PC-9 (cell line): Measurements from ENCODE around the gene DNAJC16. TPM values are rescaled to one million over a fixed set of nuclear protein-coding genes. Genes with fewer than 3 reads are reported as not detected.

ENCODE experiments used
- BruUV-seq: library from RNA; stranded (reverse); fragments of 400-500 nt; replicated peaks from 2 replicates; lab custom pipeline; 2021; lab: Mats Ljungman, UMichigan
- CTCF ChIA-PET: fragments of 300-600 bp; sonication (Branson Sonifier 250); formaldehyde crosslinking; loops from one replicate; lab custom pipeline; 2022; ENCODE audit warnings: antibody characterized with exemption; lab: Charles Lee
- POLR2A ChIA-PET: fragments of 300-600 bp; sonication (Branson Sonifier 250); formaldehyde crosslinking; loops from one replicate; lab custom pipeline; 2022; ENCODE audit warnings: antibody characterized with exemption; ENCODE audit not compliant: unreplicated experiment; lab: Charles Lee
- DNase-seq, 2 experiments: peaks; one replicate each; pipeline versions ENCODE4 v3.0.0 to v3.0.0-alpha.2; 2015 to 2022; ENCODE audit warnings: mixed read lengths in 1 of 2
- H2AFZ ChIP-seq: fragments of 200-600 bp; sonication (generic); 2 replicates; pipeline ENCODE4 v1.8.1; 2017; ENCODE audit warnings: antibody characterized with exemption
- H3F3A ChIP-seq: fragments of 200-600 bp; sonication (generic); 2 replicates; pipeline ENCODE4 v1.8.1; 2017; ENCODE audit warnings: antibody characterized with exemption, mild to moderate bottlenecking, low read depth; ENCODE audit not compliant: insufficient read depth
- H3K27ac ChIP-seq: fragments of 200-600 bp; sonication (generic); 2 replicates; pipeline ENCODE4 v1.6.1; 2016; ENCODE audit warnings: mixed run types
- H3K27me3 ChIP-seq: fragments of 200-600 bp; sonication (generic); 2 replicates; pipeline ENCODE4 v1.6.1; 2016; ENCODE audit warnings: low read depth, mixed run types; ENCODE audit not compliant: insufficient read depth
- H3K36me3 ChIP-seq: fragments of 200-600 bp; sonication (generic); 2 replicates; pipeline ENCODE4 v1.6.1; 2016; ENCODE audit warnings: low read depth, mixed run types
- H3K4me1 ChIP-seq: fragments of 200-600 bp; sonication (generic); replicated peaks from 2 replicates; pipeline ENCODE4 v1.6.1; 2016; ENCODE audit warnings: mixed run types; ENCODE audit not compliant: insufficient read depth
- H3K4me2 ChIP-seq: fragments of 200-600 bp; sonication (generic); 2 replicates; pipeline ENCODE4 v1.6.1; 2017; ENCODE audit warnings: mixed run types
- H3K4me3 ChIP-seq: fragments of 200-600 bp; sonication (generic); 2 replicates; pipeline ENCODE4 v1.6.1; 2016; ENCODE audit warnings: mixed run types
- H3K79me2 ChIP-seq: fragments of 200-600 bp; sonication (generic); 2 replicates; pipeline ENCODE4 v1.6.1; 2017; ENCODE audit warnings: low read depth, mixed run types
- H3K9me2 ChIP-seq: fragments of 200-600 bp; sonication (generic); 2 replicates; pipeline ENCODE4 v1.8.1; 2017; ENCODE audit warnings: mild to moderate bottlenecking; ENCODE audit not compliant: insufficient read depth
- H3K9me3 ChIP-seq: fragments of 200-600 bp; sonication (generic); 2 replicates; pipeline ENCODE4 v1.8.1; 2016; ENCODE audit warnings: low read depth; ENCODE audit not compliant: insufficient read depth
- H4K20me1 ChIP-seq: fragments of 200-600 bp; sonication (generic); 2 replicates; pipeline ENCODE4 v1.8.1; 2017; ENCODE audit not compliant: insufficient read depth
- CTCF ChIP-seq: fragments of 200-600 bp; sonication (generic); conservative IDR thresholded peaks from 2 replicates; pipeline ENCODE4 v1.6.1; 2017; ENCODE audit warnings: mixed run types, antibody characterized with exemption, mild to moderate bottlenecking, moderate library complexity
- EZH2 ChIP-seq: fragments of 200-600 bp; sonication (generic); IDR thresholded peaks from 2 replicates; pipeline ENCODE4 v1.8.0; 2017; ENCODE audit warnings: antibody characterized with exemption, low read depth
- intact Hi-C: fragments of 100-400 bp; cut with micrococcal nuclease; formaldehyde crosslinking; loops from one replicate; pipeline ENCODE4 v1.10.0; 2022; ENCODE audit not compliant: unreplicated experiment
- total RNA-seq: library from RNA; stranded (reverse); gene quantifications from 2 replicates; pipeline ENCODE4 v1.2.3, GENCODE V29; 2021

DNAJC16 gene
- total RNA-seq, 1 experiment from 2014 or later: 18.8 TPM

DNA sequence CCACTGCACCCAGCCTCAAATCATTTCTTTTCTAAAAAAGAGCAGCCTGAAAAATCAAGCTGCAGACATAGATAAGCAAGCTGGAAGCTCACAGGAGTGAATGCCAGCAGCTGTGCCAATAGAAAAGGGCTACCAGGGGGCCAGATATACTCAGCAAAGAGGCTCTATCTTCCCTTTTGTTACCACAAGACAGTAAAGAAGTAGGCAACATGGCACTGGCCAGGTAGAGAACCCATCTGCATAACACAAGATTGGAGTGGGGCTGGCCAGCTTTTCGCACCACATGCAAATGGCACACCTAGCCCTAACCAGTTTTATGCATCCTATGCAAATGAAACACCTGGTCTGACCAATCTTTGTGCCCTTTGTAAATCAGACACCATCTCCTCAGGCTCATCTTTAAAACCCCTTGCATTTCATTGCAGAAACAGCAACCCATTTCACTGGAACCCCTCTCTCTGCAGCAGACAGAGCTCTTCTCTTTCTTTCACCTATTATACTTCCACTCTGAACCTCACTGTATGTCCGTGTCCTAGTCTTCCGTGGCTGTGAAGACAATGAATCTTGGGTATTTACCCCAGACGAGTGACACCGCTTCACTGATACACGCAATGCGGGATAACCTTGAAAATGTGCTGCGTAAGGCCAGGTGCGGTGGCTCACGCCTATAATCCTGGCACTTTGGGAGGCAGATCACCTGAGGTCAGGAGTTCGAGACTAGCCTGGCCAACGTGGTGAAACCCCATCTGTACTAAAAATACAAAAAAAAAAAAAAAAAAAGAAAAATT, 17.8 kb upstream of the DNAJC16 start:
- intact Hi-C loops: loop anchor here (10.0 kb wide), 1 partner anchor 74 kb away; the partner anchor contains the start of gene CTRC

DNA sequence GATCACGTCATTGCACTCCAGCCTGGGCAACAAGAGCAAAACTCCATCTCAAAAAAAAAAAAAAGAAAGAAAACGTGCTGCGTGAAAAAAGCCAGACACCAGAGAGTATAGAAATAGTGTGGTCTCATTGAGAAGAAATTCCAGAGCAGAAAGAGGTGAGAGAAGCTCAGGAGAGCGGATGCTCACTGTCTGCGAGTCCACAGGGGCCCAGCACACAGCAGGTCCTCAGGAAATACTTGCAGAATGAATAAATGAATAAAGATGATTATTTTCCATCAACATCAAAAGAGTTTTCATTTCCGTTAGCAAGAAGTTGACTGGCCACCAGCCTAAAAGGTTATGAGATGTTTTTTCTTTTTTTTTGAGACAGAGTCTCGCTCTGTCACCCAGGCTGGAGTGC, 17.1 kb upstream of the DNAJC16 start:
- no peak for DNase-seq
- H4K20me1 ChIP-seq: no peaks in the 10 kb centered on the region
- H3K36me3 ChIP-seq: no peaks in the 10 kb centered on the region
- ChIA-PET CTCF (no interaction called here), POLR2A (no interaction called here)
- no peak overlapping the region for H2AFZ ChIP-seq
- no peak overlapping the region for H3K4me2 ChIP-seq
- H3K27ac ChIP-seq: no peak overlapping the region
- no TSS peak for BruUV-seq
- no peaks in the 10 kb centered on the region for H3K79me2 ChIP-seq
- no peaks in the 10 kb centered on the region for H3K27me3 ChIP-seq
- no peaks in the 10 kb centered on the region for H3K9me3 ChIP-seq
- H3K4me3 ChIP-seq: no peak overlapping the region
- H3K4me1 ChIP-seq: no peaks in the 10 kb centered on the region
- H3K9me2 ChIP-seq: no peaks in the 10 kb centered on the region
- TF ChIP-seq EZH2 (no peak), CTCF (no peak)
- intact Hi-C loops: loop anchor here (10.0 kb wide), 1 partner anchor 75 kb away; the partner anchor contains the start of gene CTRC
- no peaks in the 10 kb centered on the region for H3F3A ChIP-seq

More for the DNA sequence above, 17.8 kb upstream of the DNAJC16 start:
- H3F3A ChIP-seq: no peaks in the 10 kb centered on the region
- BruUV-seq: no TSS peak
- H2AFZ ChIP-seq: no peak overlapping the region
- ChIA-PET CTCF (no interaction called here), POLR2A (interaction anchor here (0.5 kb wide), 1 partner anchor 176 kb away, joined by 4 read pairs; no protein-coding TSS in a partner anchor)
- H3K36me3 ChIP-seq: no peaks in the 10 kb centered on the region
- no peak for TF ChIP-seq EZH2
- no peak for TF ChIP-seq CTCF
- H3K4me1 ChIP-seq: no peaks in the 10 kb centered on the region
- no peaks in the 10 kb centered on the region for H3K27me3 ChIP-seq
- H3K9me3 ChIP-seq: no peaks in the 10 kb centered on the region
- no peak overlapping the region for H3K4me3 ChIP-seq
- no peak overlapping the region for H3K4me2 ChIP-seq
- no peaks in the 10 kb centered on the region for H3K9me2 ChIP-seq
- H4K20me1 ChIP-seq: no peaks in the 10 kb centered on the region
- no peak overlapping the region for H3K27ac ChIP-seq
- H3K79me2 ChIP-seq: no peaks in the 10 kb centered on the region
- DNase-seq: no peak

DNA sequence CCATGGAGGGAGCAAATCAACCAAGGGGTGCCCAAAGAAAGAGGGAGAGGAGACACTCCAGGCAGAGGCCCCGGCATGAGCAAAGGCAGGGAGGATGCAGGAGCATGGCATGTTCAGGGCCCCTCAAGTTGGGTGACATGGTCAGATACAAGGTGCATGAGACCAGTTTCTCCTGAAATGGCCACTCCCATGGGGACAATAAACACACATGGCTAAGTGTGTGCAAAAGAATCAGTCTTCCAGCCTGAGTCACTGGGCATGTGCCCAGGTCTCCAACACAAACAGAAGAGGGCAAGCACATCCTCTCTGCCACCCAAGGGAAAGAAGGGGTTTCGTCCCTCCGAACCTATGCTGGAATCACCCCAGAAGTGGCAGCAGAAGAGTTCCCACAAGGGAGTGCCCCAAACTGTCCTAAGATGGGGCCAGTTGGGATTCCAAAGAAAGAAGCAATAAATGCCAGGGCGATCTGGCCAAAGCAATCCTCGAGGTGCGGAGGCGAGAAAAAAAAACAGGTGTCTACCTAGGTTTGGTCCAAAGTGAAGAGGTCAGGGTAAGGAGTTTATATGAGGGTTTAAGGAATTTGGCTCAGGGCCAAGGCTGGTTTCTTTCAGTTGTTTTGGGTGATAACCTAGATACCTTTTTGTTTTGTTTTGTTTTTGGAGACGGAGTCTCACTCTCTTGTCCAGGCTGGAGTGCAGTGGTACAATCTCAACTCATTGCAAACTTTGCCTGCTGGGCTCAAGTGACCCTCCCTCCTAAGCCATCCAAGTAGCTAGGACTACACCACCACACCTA, 15.8 kb upstream of the DNAJC16 start:
- no TSS peak for BruUV-seq
- H3F3A ChIP-seq: no peaks in the 10 kb centered on the region
- no peaks in the 10 kb centered on the region for H3K79me2 ChIP-seq
- no peaks in the 10 kb centered on the region for H3K27me3 ChIP-seq
- CTCF ChIA-PET: no interaction called here
- intact Hi-C loops: no loop called here
- no peaks in the 10 kb centered on the region for H4K20me1 ChIP-seq
- no peak for TF ChIP-seq CTCF
- TF ChIP-seq EZH2: no peak
- no peak overlapping the region for H3K4me3 ChIP-seq
- no peak overlapping the region for H2AFZ ChIP-seq
- POLR2A ChIA-PET: no interaction called here
- H3K36me3 ChIP-seq: no peaks in the 10 kb centered on the region
- H3K9me2 ChIP-seq: no peaks in the 10 kb centered on the region
- H3K4me2 ChIP-seq: no peak overlapping the region
- no peaks in the 10 kb centered on the region for H3K9me3 ChIP-seq
- no peaks in the 10 kb centered on the region for H3K4me1 ChIP-seq
- H3K27ac ChIP-seq: no peak overlapping the region
- DNase-seq: no peak
